Measurements from ENCODE around the gene RNASEH2B.

- TF ChIP-seq POLR2A (IDR thresholded peaks at IDR 0.05; ENCODE audit: insufficient read depth in 1 of 2, low read depth in 2 of 2, low read length in 2 of 2) (no peak), SRSF1 (optimal IDR thresholded peaks at IDR 0.05; ENCODE audit: low read depth, low read length) (no peak), CTCF (CRISPR knock-in tag; IDR thresholded peaks at IDR 0.05) (no peak), ZZZ3 (CRISPR knock-in tag; IDR thresholded peaks at IDR 0.05; ENCODE audit: borderline replicate concordance) (no peak), POLR2AphosphoS5 (IDR thresholded peaks at IDR 0.05; ENCODE audit: low read depth, low read length) (no peak), GMEB1 (CRISPR knock-in tag; IDR thresholded peaks at IDR 0.05; ENCODE audit: borderline replicate concordance) (no peak), RFX5 (IDR thresholded peaks at IDR 0.05; ENCODE audit: low read depth, low read length) (no peak), ZNF670 (CRISPR knock-in tag; IDR thresholded peaks at IDR 0.05; ENCODE audit: borderline replicate concordance) (no peak), EZH2 (conservative IDR thresholded peaks at IDR 0.05; ENCODE audit: low read depth, low read length) (no peak), JUN (CRISPR knock-in tag; IDR thresholded peaks at IDR 0.05) (no peak), ZFP36 (IDR thresholded peaks at IDR 0.05; ENCODE audit: borderline replicate concordance, low read depth, low read length, partially characterized antibody) (no peak), ZNF589 (CRISPR knock-in tag; conservative IDR thresholded peaks at IDR 0.05) (no peak), FOXM1 (CRISPR knock-in tag; IDR thresholded peaks at IDR 0.05) (no peak), JDP2 (CRISPR knock-in tag; IDR thresholded peaks at IDR 0.05; ENCODE audit: borderline replicate concordance) (no peak)
Measured at GRCh38 chr13:50916701-50917184, 7.2 kb downstream of the RNASEH2B start.
